Hepatocyte (in vitro differentiated cells): ENCODE data around the gene ALPL.

Experiments used
- EZH2 ChIP-seq: fragments of 200-600 bp; sonication (generic); IDR thresholded peaks from 2 replicates; pipeline ENCODE4 v1.6.1; 2016; ENCODE audit warnings: antibody characterized with exemption, mild to moderate bottlenecking, borderline replicate concordance
- TF ChIP-seq, protein P1 (sequence below): fragments of 200-600 bp; sonication (generic); IDR thresholded peaks from 2 replicates; pipeline ENCODE4 v1.5.1; 2016; ENCODE audit warnings: antibody characterized with exemption, mild to moderate bottlenecking; ENCODE audit not compliant: poor library complexity

DNA sequence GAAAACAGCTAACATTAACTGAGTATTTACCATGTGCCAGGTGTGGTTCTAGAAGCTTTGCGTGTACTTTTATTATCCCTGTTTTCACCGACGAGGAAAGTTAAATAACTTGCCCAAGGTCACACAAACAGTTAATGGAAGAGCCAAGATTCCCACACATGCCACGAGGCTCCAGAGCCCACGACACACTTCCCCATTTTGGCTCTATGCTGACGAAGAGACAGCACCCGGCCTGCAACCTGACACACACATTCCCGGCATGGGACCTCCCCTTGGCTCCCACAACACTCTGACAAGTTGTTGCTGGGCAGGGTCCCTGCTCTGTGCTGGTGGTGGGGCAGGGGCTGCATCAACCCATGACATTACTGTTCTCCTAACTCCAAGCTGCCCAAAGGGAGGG, 107.1 kb downstream of the ALPL start:
- TF ChIP-seq, protein P1, sequence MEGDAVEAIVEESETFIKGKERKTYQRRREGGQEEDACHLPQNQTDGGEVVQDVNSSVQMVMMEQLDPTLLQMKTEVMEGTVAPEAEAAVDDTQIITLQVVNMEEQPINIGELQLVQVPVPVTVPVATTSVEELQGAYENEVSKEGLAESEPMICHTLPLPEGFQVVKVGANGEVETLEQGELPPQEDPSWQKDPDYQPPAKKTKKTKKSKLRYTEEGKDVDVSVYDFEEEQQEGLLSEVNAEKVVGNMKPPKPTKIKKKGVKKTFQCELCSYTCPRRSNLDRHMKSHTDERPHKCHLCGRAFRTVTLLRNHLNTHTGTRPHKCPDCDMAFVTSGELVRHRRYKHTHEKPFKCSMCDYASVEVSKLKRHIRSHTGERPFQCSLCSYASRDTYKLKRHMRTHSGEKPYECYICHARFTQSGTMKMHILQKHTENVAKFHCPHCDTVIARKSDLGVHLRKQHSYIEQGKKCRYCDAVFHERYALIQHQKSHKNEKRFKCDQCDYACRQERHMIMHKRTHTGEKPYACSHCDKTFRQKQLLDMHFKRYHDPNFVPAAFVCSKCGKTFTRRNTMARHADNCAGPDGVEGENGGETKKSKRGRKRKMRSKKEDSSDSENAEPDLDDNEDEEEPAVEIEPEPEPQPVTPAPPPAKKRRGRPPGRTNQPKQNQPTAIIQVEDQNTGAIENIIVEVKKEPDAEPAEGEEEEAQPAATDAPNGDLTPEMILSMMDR, result no peak
- no peak for TF ChIP-seq EZH2
